A673 (cell line): ENCODE measurements around the gene ATP1A1. TPM values are rescaled to one million over a fixed set of nuclear protein-coding genes. Genes with fewer than 3 reads are reported as not detected.

ENCODE experiments used
- BruUV-seq: library from RNA; stranded (reverse); fragments of 400-500 nt; replicated peaks from 2 replicates; lab custom pipeline; 2021; lab: Mats Ljungman, UMichigan
- CTCF ChIA-PET: fragments of 300-600 bp; sonication (Branson Sonifier 250); formaldehyde crosslinking; loops from one replicate; lab custom pipeline; 2022; ENCODE audit warnings: antibody characterized with exemption; lab: Charles Lee
- POLR2A ChIA-PET: fragments of 300-600 bp; sonication (Branson Sonifier 250); formaldehyde crosslinking; loops from one replicate; lab custom pipeline; 2022; ENCODE audit warnings: antibody characterized with exemption; ENCODE audit not compliant: low non-redundant PET; lab: Charles Lee
- DNase-seq: peaks from one replicate; pipeline ENCODE4 v3.0.0-alpha.2; 2015; ENCODE audit warnings: low spot score
- H3K27ac ChIP-seq: fragments of 200-600 bp; sonication (generic); 2 replicates; pipeline ENCODE4 v1.5.1; 2016; ENCODE audit warnings: mixed run types, low read depth, mild to moderate bottlenecking, mixed read lengths, antibody characterized with exemption, low read length; ENCODE audit not compliant: poor library complexity, severe bottlenecking
- H3K27me3 ChIP-seq: fragments of 200-600 bp; sonication (generic); replicated peaks from 2 replicates; pipeline ENCODE4 v1.6.1; 2017; ENCODE audit warnings: mixed run types, low read depth, mild to moderate bottlenecking, mixed read lengths, antibody characterized with exemption, low read length; ENCODE audit not compliant: insufficient read depth, poor library complexity
- H3K36me3 ChIP-seq: fragments of 200-600 bp; sonication (generic); 2 replicates; pipeline ENCODE4 v1.6.1; 2016; ENCODE audit warnings: mixed run types, mild to moderate bottlenecking, mixed read lengths, antibody characterized with exemption, low read length; ENCODE audit not compliant: insufficient read depth, poor library complexity, severe bottlenecking
- H3K4me1 ChIP-seq: fragments of 200-600 bp; sonication (generic); 2 replicates; pipeline ENCODE4 v1.6.1; 2017; ENCODE audit warnings: mixed run types, mild to moderate bottlenecking, mixed read lengths, antibody characterized with exemption, low read length; ENCODE audit not compliant: insufficient read depth, poor library complexity, severe bottlenecking
- H3K4me3 ChIP-seq: fragments of 200-600 bp; sonication (generic); 2 replicates; pipeline ENCODE4 v1.5.1; 2016; ENCODE audit warnings: low read depth, mixed run types, mild to moderate bottlenecking, mixed read lengths, low read length; ENCODE audit not compliant: poor library complexity, severe bottlenecking
- H3K9me3 ChIP-seq: fragments of 200-600 bp; sonication (generic); 2 replicates; pipeline ENCODE4 v1.6.1; 2016; ENCODE audit warnings: mixed run types, low read depth, mild to moderate bottlenecking, mixed read lengths, antibody characterized with exemption, low read length; ENCODE audit not compliant: poor library complexity, severe bottlenecking
- CTCF ChIP-seq: fragments of 300-800, 200-600 bp; sonication (generic); conservative IDR thresholded peaks from 2 replicates; pipeline ENCODE4 v1.5.1; 2017; ENCODE audit warnings: low read depth, mild to moderate bottlenecking, antibody characterized with exemption, low read length, moderate library complexity, mixed read lengths
- EZH2 ChIP-seq: fragments of 200-600 bp; sonication (generic); IDR thresholded peaks from 2 replicates; pipeline ENCODE4 v1.6.1; 2017; ENCODE audit warnings: borderline replicate concordance, low read depth, mild to moderate bottlenecking, mixed read lengths, antibody characterized with exemption, low read length; ENCODE audit not compliant: poor library complexity, severe bottlenecking
- intact Hi-C: fragments of 100-400 bp; cut with micrococcal nuclease; formaldehyde crosslinking; loops from one replicate; pipeline ENCODE4 v1.10.0; 2022; ENCODE audit not compliant: unreplicated experiment
- total RNA-seq: library from RNA; stranded (reverse); gene quantifications from 2 replicates; pipeline ENCODE4 v1.2.3, GENCODE V29; 2021

ATP1A1 gene
- total RNA-seq, 1 experiment from 2014 or later = 1,420 TPM

GRCh38 chr1:116424863-116425262 lies 51.8 kb downstream of the ATP1A1 start:
- H3K27me3 ChIP-seq = no peaks in the 10 kb centered on the region
- no peaks in the 10 kb centered on the region for H3K36me3 ChIP-seq
- intact Hi-C loops = no loop called here
- CTCF ChIA-PET = no interaction called here
- no peaks in the 10 kb centered on the region for H3K4me1 ChIP-seq
- DNase-seq = no peak
- BruUV-seq = no TSS peak
- no peaks in the 10 kb centered on the region for H3K9me3 ChIP-seq
- no peak overlapping the region for H3K27ac ChIP-seq
- TF ChIP-seq CTCF (no peak), EZH2 (no peak)
- POLR2A ChIA-PET = no interaction called here
- no peak overlapping the region for H3K4me3 ChIP-seq

GRCh38 chr1:116425987-116426386 lies 52.9 kb downstream of the ATP1A1 start:
- H3K9me3 ChIP-seq = no peaks in the 10 kb centered on the region
- H3K27ac ChIP-seq = no peak overlapping the region
- POLR2A ChIA-PET = no interaction called here
- CTCF ChIA-PET = no interaction called here
- H3K36me3 ChIP-seq = no peaks in the 10 kb centered on the region
- intact Hi-C loops = no loop called here
- H3K4me1 ChIP-seq = no peaks in the 10 kb centered on the region
- no TSS peak for BruUV-seq
- DNase-seq = no peak
- no peaks in the 10 kb centered on the region for H3K27me3 ChIP-seq
- no peak overlapping the region for H3K4me3 ChIP-seq
- TF ChIP-seq CTCF (no peak), EZH2 (no peak)

- intact Hi-C loops = no loop called here
- BruUV-seq = no TSS peak
- Histone ChIP-seq H3K27ac (no peak overlapping the region), H3K4me1 (no peaks in the 10 kb centered on the region), H3K4me3 (no peak overlapping the region), H3K36me3 (no peaks in the 10 kb centered on the region), H3K9me3 (no peaks in the 10 kb centered on the region), H3K27me3 (no peaks in the 10 kb centered on the region)
- TF ChIP-seq EZH2 = no peak
- TF ChIP-seq CTCF = no peak
- no peak for DNase-seq
- POLR2A ChIA-PET = no interaction called here
- CTCF ChIA-PET = no interaction called here
Measured at GRCh38 chr1:116426401-116426800, 53.4 kb downstream of the ATP1A1 start.
